HG02623 (cell line): ENCODE results near the gene RNF227.
A peak's percentile ranks its signal among the peaks of the same experiment; 100 is the strongest.

Experiments used
- ATAC-seq: cut with Tn5 transposase; IDR thresholded peaks from one replicate; pipeline ENCODE4 v1.9.1; 2021; ENCODE audit warnings: moderate library complexity; ENCODE audit not compliant: unreplicated experiment

RNF227 gene

GRCh38 chr17:7889166-7889955 is 26.7 kb downstream of the RNF227 start:
- ATAC-seq, result no peak

DNA sequence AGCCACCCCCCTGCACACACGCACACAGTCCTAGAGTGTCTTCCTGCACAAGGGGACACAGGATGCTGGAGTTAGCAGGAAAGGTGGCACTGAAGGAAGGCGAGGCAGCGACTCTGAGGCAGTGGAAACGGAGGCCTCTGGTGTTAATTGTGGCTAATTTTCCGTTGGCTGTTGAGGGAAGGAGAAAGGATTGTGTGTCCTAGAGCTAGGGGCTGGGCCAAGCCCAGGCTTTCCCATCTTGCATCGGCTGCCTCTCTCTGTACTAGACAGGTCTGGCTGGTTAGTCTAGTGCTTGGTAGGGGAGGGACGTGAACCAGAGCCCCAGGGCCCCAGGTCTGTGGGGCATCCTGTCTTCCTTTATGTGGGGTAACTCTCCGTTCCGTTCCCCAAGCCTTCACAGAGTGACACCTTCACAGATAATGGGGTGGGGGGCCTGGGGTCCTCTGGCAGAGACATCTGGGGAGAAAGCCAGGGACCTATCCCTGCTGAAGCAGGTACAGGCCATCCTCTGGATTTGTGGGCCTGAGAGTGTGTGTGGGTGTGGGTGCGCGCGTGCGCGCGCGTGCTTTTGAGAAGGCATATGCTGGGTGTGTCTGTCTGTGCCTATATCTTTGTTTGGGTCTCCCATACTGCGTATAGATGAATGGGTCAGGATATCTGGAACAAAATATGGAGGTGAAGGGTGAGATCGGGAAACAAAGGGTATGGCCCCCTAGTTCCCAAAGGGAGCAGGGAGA is 27.7 kb downstream of the RNF227 start, which contains the start of gene CHD3:
Gene CHD3 (plus strand): TSS at position 606 of the 737 bp plus-strand sequence. CDS start 212 bp downstream, outside the sequence.
- no peak for ATAC-seq

- ATAC-seq, result peak; percentile 43
These were observed 28.5 kb downstream of the RNF227 start for GRCh38 chr17:7887482-7888183.

- no peak for ATAC-seq
These were observed 29.0 kb downstream of the RNF227 start for GRCh38 chr17:7887038-7887481.

DNA sequence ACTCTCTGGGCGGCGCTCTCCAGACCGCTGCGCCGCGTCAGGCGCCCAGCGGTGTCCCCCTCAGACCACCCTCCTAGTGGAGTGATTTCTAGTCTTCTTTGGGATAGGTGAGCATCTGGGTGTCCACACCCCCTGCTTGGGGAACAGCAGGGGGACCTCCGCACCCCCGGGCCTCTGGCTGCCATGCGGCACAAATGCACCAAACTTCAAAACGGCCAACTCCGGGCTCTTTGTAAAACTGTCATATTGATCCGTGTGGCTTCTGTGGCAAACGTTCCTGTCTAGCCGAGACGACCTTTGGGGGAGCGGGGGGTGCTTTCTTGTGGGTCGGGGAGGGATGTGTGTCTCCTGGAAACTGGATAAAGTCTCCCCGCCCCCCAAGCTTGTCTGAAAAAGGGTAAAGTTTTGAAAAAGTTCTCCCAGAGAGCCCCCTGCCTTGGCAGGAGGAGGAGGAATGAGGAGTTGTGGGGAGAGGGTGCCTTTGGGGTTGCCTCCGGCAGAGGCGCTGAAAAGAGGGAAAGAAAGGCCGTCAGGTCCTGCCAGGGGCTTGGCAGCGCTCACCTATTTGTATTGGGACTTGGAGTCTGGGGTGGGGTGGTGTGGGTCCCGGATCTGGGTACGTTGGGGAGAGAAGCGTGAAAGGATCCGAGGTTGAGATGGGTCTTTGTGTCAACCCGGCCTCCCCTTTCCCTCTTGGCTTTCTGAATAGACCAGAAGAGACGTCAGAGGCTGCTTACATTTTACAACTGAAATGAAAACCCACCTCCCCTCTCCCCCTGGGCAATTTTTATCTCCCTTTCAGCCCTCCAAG is 29.7 kb downstream of the RNF227 start:
- ATAC-seq, result no peak

DNA sequence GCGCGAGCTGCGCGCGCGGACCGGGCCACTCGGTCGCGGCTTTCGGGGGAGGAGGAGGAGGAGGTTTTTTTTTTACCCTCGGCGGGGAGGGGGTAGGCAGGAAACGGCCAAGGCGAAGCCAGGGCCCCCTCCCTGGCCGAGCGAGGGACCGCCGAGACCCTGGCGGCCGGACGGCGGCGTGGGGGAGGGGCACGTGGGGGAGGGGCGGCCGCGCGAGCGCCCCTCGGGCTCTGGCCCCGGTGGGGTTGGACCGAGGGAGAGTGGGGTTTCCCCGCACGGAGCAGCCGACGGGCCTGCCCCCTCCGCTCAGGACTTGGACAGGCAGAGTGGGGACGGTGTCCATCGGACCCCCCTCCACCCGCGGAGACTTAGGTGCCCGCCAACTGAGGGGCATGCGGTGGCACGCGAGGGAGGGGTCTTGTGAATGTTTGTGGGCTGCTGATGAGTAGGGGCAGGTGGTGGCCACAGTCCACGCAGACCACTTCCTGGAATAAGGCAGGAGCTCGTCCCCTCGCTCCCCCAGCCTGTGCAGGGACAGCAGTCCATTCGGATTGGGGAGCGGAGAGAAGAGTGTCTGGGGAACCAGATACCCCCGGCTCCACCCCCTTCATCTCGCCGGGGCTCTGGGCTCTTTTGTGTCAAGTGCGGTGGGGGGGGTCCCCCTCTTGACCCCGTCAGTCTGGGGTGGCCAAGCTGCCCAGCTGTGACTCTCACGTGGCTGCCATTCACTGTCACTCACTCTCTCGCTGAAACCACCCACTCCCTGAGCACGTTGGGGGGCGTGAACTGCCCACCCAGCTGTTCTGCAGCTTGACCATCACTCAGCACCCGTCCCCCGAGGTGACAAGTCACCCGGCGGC is 30.5 kb downstream of the RNF227 start:
- ATAC-seq, result no peak

GRCh38 chr17:7884581-7885366 is 31.3 kb downstream of the RNF227 start:
- no peak for ATAC-seq

DNA sequence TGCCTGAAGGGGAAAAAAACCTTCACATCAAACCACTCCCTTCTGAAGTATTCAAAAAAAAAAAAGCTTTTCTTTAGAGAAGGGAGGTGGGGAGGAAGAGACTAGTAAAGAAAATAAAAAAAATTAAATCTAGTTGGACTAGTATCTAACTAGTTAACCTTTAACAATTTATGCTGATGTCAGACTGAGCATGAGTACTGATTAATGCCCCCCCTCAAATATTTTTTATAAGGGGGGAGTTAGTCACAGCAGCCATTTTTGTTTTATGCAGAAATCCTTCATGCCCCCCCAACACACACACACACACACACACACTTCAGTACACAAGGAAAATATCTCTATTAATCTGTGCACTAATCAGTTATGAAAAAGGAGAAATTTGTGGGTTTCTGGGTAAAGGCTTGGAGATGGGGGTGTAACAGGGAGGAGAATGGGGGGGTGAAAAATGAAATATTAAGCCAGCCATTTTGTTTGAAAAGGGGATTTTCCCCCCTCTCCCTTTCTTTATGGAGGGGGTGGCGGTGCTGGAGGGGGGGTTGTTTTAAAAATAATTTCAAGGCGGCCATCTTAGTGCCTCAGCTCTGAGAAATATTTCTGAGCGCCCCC is 32.2 kb downstream of the RNF227 start:
- no peak for ATAC-seq

DNA sequence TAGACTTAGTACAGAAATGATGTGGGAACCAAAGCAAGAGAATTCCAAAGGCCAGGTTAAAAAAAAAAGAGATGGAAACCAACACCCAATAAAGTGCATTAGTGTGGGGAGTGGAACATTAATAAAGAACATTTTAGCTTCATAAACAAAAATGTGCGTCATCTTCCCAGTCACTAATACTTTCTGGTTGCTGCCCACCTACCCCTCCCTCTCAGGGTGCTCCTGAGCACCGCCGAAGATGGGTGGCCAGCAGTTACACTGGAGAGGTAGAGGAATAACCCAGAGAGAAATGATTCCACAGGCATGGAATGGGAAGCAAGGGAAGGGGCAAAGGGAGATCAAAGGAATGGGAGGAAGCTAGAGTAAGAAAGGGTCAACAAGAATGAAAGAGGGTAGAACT is 33.5 kb downstream of the RNF227 start:
- no peak for ATAC-seq

GRCh38 chr17:7882068-7882467 is 34.0 kb downstream of the RNF227 start:
- ATAC-seq, result no peak

DNA sequence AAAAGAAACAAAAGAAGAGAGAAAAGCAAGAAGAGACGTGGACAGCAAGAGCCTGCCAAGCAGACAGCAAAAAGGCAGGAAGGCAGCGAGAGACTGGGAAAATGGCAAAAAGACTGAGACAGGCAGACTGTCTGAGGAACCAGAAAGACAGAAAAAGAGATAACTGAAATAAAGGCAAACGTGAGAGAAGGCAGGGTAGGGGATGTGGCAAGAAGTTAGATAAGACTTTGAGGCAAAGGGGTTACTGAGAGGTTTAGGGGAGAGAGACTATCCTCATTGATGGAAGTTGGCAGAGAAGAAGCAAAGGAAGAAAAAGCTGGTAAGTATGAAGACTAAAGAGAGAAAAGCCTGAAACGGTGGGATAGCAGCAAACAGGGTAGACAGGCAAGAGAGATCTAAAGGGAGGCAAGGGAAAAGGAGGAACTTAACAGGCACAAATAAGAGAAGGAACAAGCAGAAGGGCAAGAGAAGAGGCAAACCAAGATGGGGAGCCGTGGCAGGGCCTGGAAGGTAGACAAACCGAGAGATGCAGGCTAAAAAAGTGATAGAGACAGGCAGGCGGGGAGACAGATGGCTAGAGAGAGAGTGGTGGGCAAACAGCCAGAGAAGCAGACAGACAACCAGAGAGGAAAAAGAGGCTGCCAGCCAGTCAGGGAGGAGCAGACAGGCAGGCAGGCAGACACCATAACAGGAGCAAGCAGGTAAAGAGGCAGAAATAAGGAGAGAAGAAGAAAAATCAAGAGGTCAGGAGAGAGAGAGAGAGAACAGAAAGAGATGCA is 34.6 kb downstream of the RNF227 start:
- no peak for ATAC-seq

GRCh38 chr17:7880076-7880868 is 35.8 kb downstream of the RNF227 start:
- ATAC-seq, result no peak

DNA sequence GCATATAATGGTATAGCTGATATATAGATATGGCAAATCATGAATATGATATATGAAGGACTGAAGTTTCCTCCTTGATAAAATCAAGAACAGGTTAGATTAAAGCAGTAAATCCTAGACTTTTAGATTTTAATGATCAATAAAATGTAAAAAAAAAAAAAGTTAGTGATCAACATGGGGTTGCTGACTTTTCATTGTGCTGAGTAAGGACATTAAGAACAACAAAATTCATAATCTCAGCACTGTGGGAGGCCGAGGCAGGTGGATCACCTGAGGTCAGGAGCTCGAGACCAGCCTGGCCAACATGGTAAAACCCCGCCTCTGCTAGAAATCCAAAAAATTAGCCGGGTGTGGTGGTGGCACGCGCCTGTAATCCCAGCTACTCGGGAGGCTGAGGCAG is 37.9 kb downstream of the RNF227 start:
- no peak for ATAC-seq

- no peak for ATAC-seq
These were observed 40.2 kb downstream of the RNF227 start for GRCh38 chr17:7875804-7876370.

- no peak for ATAC-seq
These were observed 43.0 kb downstream of the RNF227 start for GRCh38 chr17:7873051-7873450.

DNA sequence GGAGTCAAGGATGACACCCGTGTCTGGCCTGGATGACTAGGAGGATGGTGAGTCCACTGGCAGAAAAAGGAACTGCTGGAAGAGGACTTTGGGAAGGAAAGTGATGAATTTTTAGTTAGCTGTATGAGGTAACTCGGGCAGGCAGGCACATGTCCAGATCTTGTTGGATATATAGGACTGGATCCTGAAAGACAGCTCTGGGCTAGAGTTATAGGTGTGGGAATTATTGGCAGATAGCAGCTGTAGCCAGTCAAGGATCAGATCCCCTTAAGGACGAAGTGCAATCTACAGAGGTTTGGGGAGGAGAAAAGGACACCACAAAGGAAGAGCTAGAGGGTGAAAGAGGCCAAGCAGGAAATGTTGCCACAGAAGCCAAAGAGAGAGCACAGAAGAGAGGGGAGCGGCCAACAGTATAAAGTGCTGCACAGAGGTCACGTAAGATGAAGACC is 48.2 kb downstream of the RNF227 start:
- no peak for ATAC-seq
